Colonic mucosa (tissue), 4 donors: Measurements from ENCODE around the gene METTL15. TPM values are rescaled to one million over a fixed set of nuclear protein-coding genes. Genes with fewer than 3 reads are reported as not detected.
"Not testable (repeated sequence)": the region's sequence is repeated elsewhere in the genome, so short reads cannot be mapped to it uniquely, and the experiment has no call there.

Experiments
- DNase-seq: peaks from one replicate; pipeline ENCODE4 v3.0.0-alpha.2; 2020
- H3K27ac ChIP-seq: fragments of 200-600 bp; one replicate; pipeline ENCODE4 v1.8.0; 2021
- H3K27me3 ChIP-seq: fragments of 200-600 bp; one replicate; pipeline ENCODE4 v1.8.0; 2021
- H3K36me3 ChIP-seq: fragments of 200-600 bp; one replicate; pipeline ENCODE4 v1.8.0; 2021
- H3K4me1 ChIP-seq: fragments of 200-600 bp; one replicate; pipeline ENCODE4 v1.8.0; 2021; ENCODE audit warnings: mild to moderate bottlenecking
- H3K4me3 ChIP-seq: fragments of 200-600 bp; one replicate; pipeline ENCODE4 v1.8.0; 2021
- H3K9ac ChIP-seq, 2 donors: one replicate each; pipeline ENCODE4 v1.7.0; 2013; ENCODE audit warnings: control low read depth in 2 of 2, low read depth in 2 of 2, low read length in 2 of 2
- H3K9me3 ChIP-seq: fragments of 200-600 bp; one replicate; pipeline ENCODE4 v1.8.0; 2021
- intact Hi-C: fragments of 100-400 bp; cut with DNase I; formaldehyde crosslinking; loops from one replicate; pipeline ENCODE4 v1.14.1; 2022
- total RNA-seq, 2 donors: library from RNA; stranded (reverse); fragmentation: NEBNext Ultra II Directional in 1 of 2; extraction: Animal tissue kit (Norgen Biotek cat#: 25700) in 1 of 2; gene quantifications; one replicate each; pipeline ENCODE4 v1.2.1, GENCODE V29; 2021
- TF ChIP-seq, protein P1 (sequence below): fragments of 200-600 bp; IDR thresholded peaks from one replicate; pipeline ENCODE4 v1.8.0; 2022; ENCODE audit warnings: antibody characterized with exemption, mild to moderate bottlenecking
- donor health status: healthy.
- donor health status: DM: no; HTN: no; CAD: no.
- donor health status: DM: no; HTN: no; CAD: no.

METTL15 gene
- total RNA-seq, 2 donors from 2014 or later: 16.5 to 22.1 TPM

DNA sequence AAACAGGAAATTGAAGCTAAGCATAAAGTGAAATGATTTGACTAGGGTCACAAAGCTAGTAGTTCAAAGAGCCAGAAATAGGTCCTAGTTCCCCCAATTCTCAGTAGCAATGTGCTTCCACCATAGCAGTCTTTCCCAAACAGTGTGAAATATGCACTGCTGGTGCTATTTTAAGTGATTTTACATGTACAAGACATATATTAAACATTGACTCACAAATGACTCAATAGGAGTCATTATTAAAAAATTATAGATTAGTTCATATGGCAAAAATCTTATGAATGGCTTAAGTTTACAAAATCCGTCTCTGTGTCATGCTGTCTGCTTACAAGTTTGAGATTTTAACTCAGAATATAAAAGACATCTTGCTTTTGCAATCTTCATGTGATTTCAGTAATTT, 21.6 kb upstream of the METTL15 start:
- no peaks in the 10 kb centered on the region for H3K4me1 ChIP-seq
- intact Hi-C loops: no loop called here
- no peaks in the 10 kb centered on the region for H3K27me3 ChIP-seq
- no peak overlapping the region for H3K27ac ChIP-seq
- no peak for DNase-seq
- H3K4me3 ChIP-seq: no peak overlapping the region
- H3K9me3 ChIP-seq: no peaks in the 10 kb centered on the region
- TF ChIP-seq, protein P1, sequence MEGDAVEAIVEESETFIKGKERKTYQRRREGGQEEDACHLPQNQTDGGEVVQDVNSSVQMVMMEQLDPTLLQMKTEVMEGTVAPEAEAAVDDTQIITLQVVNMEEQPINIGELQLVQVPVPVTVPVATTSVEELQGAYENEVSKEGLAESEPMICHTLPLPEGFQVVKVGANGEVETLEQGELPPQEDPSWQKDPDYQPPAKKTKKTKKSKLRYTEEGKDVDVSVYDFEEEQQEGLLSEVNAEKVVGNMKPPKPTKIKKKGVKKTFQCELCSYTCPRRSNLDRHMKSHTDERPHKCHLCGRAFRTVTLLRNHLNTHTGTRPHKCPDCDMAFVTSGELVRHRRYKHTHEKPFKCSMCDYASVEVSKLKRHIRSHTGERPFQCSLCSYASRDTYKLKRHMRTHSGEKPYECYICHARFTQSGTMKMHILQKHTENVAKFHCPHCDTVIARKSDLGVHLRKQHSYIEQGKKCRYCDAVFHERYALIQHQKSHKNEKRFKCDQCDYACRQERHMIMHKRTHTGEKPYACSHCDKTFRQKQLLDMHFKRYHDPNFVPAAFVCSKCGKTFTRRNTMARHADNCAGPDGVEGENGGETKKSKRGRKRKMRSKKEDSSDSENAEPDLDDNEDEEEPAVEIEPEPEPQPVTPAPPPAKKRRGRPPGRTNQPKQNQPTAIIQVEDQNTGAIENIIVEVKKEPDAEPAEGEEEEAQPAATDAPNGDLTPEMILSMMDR: no peak
- no peak overlapping the region for H3K9ac ChIP-seq
- H3K36me3 ChIP-seq: no peaks in the 10 kb centered on the region

DNA sequence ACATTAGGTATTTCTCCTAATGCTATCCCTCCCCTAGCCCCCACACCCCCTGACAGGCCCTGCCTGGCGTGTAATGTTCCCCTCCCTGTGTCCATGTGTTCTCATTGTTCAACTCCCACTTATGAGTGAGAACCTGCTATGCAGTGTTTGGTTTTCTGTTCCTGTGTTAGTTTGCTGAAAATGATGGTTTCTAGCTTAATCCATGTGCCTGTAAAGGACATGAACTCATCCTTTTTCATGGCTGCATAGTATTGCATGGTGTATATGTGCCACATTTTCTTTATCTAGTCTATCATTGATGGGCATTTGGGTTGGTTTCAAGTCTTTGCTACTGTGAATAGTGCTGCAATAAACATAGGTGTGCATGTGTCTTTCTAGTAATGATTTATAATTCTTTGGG, 21.0 kb upstream of the METTL15 start:
- H3K9ac ChIP-seq, H3K9me3 ChIP-seq, intact Hi-C loops, DNase-seq, H3K36me3 ChIP-seq, H3K27me3 ChIP-seq, H3K4me3 ChIP-seq, H3K27ac ChIP-seq, H3K4me1 ChIP-seq: not testable (repeated sequence)

DNA sequence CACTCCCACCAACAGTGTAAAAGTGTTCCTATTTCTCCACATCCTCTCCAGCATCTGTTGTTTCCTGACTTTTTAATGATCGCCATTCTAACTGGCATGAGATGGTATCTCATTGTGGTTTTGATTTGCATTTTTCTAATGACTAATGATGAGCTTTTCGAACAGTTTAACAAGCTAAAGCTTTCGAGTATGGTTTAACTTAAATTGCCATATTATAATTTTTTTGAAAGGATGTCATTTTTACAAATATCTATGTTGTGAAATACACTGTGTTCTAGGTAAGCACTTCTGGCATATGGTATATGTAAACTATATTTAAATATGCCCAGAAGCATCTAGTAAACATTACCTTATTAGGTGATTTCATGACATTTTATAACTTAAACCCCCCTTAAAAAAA, 20.5 kb upstream of the METTL15 start:
- H3K9me3 ChIP-seq, H3K4me3 ChIP-seq, intact Hi-C loops, H3K4me1 ChIP-seq, H3K27me3 ChIP-seq, DNase-seq, H3K36me3 ChIP-seq, H3K27ac ChIP-seq, H3K9ac ChIP-seq: not testable (repeated sequence)

- intact Hi-C loops: no loop called here
- TF ChIP-seq, protein P1: no peak
- Histone ChIP-seq H3K9me3 (no peaks in the 10 kb centered on the region), H3K4me1 (no peaks in the 10 kb centered on the region), H3K27me3 (no peaks in the 10 kb centered on the region), H3K27ac (no peak overlapping the region), H3K36me3 (no peaks in the 10 kb centered on the region), H3K4me3 (no peak overlapping the region), H3K9ac (no peak overlapping the region)
- no peak for DNase-seq
Observed at GRCh38 chr11:28089378-28089777, 18.8 kb upstream of the METTL15 start.

GRCh38 chr11:28090052-28090749, 18.0 kb upstream of the METTL15 start:
- no peak for DNase-seq
- H3K9me3 ChIP-seq: no peaks in the 10 kb centered on the region
- TF ChIP-seq, protein P1: no peak
- H3K4me1 ChIP-seq: no peaks in the 10 kb centered on the region
- H3K4me3 ChIP-seq: no peak overlapping the region
- H3K27ac ChIP-seq: no peak overlapping the region
- no peak overlapping the region for H3K9ac ChIP-seq
- H3K36me3 ChIP-seq: no peaks in the 10 kb centered on the region
- intact Hi-C loops: no loop called here
- H3K27me3 ChIP-seq: no peaks in the 10 kb centered on the region

- H3K36me3 ChIP-seq: no peaks in the 10 kb centered on the region
- H3K27ac ChIP-seq: no peak overlapping the region
- TF ChIP-seq, protein P1: no peak
- no peaks in the 10 kb centered on the region for H3K9me3 ChIP-seq
- no peak for DNase-seq
- H3K4me1 ChIP-seq: no peaks in the 10 kb centered on the region
- intact Hi-C loops: no loop called here
- no peak overlapping the region for H3K4me3 ChIP-seq
- H3K27me3 ChIP-seq: no peaks in the 10 kb centered on the region
- no peak overlapping the region for H3K9ac ChIP-seq
Observed at GRCh38 chr11:28092786-28093185, 15.4 kb upstream of the METTL15 start.
